ENCODE measurements around the gene ATP8B1. TPM values are rescaled to one million over a fixed set of nuclear protein-coding genes. Genes with fewer than 3 reads are reported as not detected.

The ATP8B1 gene
- total RNA-seq, 1 experiment from 2014 or later = not detected

DNA sequence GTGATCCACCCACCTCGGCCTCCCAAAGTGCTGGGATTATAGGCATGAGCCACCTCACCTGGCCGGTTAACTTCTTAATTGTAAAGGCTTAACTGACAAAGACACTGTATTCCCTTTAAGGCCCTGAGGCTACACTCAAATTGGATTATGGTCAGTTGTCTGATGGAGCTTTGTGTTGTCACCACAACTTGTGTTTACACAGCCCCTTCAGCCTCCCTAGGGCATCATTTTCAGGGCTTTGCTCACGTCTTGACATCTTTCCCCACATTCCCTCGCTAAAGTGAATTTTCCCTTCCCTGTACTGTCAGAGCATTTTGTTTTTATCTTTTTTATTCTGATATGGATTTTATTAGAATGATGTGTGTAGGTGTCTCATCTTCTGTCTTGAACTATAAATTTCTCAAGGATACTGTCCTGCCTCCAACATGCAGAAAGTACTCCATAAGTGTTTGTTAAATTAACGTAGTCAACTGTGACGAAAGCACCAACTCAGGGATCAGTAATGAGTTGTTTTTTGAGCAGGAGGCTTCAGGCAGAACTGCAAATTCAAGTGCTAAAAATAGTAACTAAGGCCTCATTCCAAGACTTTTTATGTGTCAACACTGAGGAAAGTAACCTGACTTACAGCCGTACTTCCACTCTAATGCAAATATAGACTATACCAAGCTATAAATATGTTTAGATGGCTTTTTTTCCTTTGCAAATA lies 104.4 kb downstream of the ATP8B1 start:
- DNase-seq (ENCODE audit: low spot score) = peak; percentile 10
- in situ Hi-C loops (cut with HindIII; ENCODE audit: low sequenced_read_pairs) = no loop called here

DNA sequence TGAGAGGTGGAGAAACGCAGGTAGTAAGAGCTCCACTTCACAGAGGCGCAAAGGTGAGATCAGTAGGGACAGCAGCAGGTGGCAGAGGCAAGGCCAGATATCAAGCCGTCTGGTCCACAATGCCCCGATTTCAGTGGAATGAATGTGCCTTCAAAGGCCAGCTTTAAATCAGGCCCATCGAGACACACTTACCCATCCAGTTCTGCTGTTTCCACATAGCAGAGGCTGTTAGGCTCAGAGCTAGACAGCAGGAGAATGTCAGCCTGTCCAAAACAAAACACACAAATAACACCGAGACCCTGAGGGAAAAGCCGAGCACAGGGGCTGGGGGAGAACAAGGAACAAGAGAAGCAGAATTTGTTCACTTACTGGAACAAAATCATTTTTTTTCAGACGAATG lies 105.7 kb downstream of the ATP8B1 start:
- in situ Hi-C loops (cut with HindIII; ENCODE audit: low sequenced_read_pairs) = no loop called here
- no peak for DNase-seq (ENCODE audit: low spot score)

DNA sequence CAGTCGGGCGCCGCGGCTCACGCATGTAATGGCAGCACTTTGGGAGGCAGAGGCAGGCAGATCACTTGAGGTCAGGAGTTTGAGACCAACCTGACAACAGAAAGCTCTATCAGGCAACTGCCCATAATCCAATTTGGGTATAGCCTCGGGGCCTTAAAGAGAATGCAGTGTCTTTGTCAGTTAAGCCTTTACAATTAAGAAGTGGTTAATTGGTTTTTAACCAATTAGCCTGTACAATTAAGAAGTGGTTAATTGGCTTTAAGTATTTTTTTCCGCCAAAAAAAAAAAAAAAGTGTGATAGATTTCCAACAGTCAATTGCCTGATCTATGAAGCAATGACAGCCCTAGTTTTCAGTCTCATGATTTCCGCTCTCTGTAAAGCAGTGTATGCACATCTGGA lies 106.8 kb downstream of the ATP8B1 start:
- in situ Hi-C loops (cut with HindIII; ENCODE audit: low sequenced_read_pairs) = no loop called here
- no peak for DNase-seq (ENCODE audit: low spot score)

DNA sequence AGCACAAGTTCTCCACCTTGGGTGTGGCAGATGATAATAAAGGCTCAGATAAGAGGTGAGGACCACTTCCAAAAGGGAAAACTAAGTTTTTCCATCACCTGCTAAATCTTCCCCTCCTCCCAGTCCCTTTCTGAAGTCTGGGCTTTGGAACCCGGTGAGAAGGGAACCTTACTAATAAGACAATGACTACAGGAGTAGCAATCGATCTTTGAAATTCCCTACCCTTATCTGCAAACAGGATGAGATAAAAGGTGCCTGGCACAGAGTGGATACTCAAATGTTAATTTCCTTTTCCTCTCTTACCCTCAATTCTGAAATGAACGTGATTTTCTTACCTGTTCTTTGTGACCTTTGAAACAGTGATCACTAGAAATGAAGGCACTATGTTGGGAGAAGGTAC lies 111.8 kb downstream of the ATP8B1 start:
- DNase-seq (ENCODE audit: low spot score) = no peak
- in situ Hi-C loops (cut with HindIII; ENCODE audit: low sequenced_read_pairs) = no loop called here

DNA sequence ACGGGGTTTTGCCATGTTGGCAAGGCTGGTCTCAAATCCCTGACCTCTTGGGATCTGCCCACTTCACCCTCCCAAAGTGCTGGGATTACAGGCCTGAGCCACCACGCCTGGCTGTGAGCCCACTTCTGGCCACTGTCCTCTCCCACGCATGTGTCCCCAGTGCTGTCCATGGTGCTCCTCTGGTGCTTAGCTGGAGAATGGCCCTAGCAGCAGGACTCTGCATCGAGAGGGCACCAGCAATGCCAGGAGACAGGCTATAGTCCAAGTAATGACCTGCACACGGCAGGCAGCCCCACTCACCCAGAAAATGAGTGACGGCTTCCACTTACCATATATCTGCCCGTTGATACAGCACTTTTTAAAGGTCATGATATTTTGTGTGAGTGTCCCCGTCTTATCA lies 115.1 kb downstream of the ATP8B1 start:
- in situ Hi-C loops (cut with HindIII; ENCODE audit: low sequenced_read_pairs) = no loop called here
- no peak for DNase-seq (ENCODE audit: low spot score)

DNA sequence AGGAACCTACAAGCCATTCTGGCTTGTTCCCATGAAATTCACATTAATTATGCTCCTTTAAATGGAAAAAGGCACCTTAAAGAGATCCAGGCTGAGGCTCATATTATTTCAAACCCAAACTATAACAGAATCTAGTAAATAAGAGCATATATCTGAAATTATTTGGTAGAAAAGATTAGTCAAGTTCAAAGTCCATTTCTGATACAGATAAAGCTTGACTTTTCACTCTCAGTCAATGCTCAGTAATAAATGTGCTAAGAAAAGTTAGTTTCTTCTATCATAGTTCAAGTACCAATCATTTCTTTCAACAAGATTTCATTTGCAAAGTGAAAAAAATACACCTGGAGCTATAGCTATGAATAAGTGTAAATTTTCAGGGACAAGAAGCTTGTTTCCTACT lies 119.6 kb downstream of the ATP8B1 start:
- in situ Hi-C loops (cut with HindIII; ENCODE audit: low sequenced_read_pairs) = no loop called here
- no peak for DNase-seq (ENCODE audit: low spot score)

DNA sequence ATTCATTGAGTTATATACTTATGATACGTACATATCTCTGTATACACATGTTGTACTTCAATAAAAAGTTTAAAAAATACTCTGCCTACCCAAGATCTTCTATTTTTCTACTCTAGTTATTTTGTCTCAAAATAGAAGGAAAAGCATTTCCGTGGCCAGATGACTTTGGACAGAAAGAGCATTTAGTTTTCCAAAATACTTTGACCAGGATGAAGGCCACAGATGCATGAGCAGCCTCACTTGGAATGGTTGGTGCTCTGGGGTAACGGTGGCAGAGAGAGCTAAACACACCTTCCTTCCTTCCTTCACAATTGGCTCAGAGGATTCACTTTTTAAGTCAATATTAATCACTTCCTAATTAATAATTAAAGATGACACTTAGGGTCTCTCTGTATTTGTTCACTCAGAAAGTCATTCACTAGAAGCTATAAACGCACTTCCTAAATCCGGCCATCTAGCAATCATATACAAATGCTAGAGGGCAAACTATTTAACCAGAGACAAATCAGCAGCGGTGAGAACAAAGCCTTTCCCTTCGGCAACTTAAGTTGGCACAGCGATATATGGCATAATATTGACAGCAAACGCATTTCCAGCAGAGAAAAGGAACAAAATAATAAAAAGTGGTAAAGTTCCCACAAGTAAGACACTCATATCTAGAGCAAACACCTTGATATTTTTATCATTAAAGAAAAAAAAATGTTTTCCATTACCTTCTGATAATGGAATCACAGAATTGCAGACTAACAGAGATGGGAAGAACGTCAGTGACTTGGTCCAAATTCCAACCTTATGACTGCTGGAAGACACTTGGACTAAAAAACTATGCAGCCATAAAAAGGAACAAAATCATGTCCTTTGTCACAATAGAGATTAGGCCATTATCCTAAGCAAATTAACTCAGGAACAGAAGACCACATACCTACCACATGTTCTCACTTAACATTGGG lies 125.6 kb downstream of the ATP8B1 start:
- in situ Hi-C loops (cut with HindIII; ENCODE audit: low sequenced_read_pairs) = no loop called here
- DNase-seq (ENCODE audit: low spot score) = no peak

DNA sequence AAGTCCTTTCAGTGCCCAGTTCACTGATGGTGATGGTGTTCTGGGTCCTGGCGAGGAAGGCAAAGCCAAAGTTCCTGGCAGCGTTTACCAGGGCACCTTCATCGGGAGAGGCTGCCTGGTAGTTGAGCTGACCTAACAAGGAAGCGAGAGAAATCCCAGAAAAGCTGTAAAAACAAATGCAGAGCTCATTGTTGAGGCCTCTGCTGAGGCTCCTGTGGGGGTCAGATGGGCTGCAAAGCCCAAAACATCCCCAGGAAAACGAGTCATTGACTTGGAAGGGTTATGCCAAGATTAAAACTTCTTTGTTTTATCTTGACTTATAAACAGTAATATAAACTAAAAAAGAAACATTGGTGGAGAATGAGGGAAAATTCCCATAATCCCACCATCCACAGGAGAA lies 128.2 kb downstream of the ATP8B1 start:
- DNase-seq (ENCODE audit: low spot score) = no peak
- in situ Hi-C loops (cut with HindIII; ENCODE audit: low sequenced_read_pairs) = no loop called here

DNA sequence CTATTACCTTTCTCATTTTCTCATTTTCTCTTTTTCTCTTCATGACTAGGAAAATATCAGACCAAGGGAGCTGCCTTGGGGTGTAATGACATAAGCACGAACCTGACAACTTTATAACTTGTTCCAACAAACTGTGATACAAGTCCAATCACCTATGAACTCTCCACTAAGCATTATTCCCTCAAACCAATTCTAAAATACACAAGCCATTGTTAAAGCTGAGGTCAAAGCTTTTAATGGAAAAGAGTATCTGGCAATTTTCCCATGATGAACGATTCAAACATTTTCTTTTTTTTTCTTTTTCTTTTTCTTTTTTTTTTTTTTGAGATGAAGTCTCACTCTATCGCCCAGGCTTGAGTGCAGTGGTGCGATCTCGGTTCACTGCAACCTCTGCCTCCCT lies 133.1 kb downstream of the ATP8B1 start:
- no peak for DNase-seq (ENCODE audit: low spot score)

DNA sequence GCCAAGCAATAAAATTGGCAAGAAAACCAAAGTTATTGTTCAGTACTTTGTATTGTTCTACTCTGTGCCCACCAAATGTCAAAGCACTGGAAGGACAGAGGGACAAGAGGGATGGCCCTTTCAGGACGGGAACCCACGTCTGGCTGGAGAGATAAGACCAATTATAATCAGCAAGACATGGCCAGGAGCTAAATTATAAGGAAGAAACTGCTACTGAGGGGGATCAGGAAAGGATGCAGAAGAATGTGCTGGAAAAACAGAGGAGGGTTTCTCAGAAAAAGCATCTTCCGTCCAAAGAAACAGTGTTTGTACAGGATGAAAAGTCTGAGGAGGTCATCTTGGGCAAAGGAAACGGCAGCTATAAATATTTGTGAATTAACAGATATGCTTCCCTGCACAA lies 135.1 kb downstream of the ATP8B1 start:
- in situ Hi-C loops (cut with HindIII; ENCODE audit: low sequenced_read_pairs) = no loop called here
- no peak for DNase-seq (ENCODE audit: low spot score)

More for the DNA sequence above, 133.1 kb downstream of the ATP8B1 start:
- in situ Hi-C loops (cut with HindIII; ENCODE audit: low sequenced_read_pairs) = no loop called here

DNA sequence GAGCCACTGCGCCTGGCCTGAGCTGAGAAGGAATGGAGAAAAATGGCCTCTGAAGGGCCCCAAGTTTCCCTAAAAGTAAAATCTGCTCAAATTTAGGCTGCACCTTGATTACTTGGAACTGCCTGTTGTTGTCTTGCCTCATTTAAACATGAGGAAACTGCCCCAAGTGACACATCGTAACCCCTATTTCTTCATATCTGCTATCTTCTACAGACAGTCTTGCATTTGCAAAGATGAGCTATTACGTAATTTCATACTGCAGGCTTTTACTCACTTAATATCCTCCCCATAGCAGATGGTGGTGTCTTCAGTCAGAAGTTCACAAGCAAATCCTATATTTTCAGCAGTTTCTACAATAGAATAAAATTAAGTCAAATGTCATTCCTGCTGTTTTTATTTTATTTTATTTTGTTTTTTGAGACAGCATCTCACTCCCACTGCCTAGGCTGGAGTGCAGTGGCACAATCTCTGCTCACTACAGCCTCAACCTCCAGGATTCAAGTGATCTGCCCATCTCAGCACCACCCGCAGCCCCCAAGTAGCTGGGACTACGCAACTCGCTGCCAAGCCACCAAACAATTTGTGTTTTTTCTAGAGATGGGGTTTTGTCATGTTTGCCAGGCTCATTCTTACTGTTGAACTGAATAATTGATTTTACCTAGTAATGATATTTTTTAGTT lies 136.2 kb downstream of the ATP8B1 start:
- in situ Hi-C loops (cut with HindIII; ENCODE audit: low sequenced_read_pairs) = no loop called here
- DNase-seq (ENCODE audit: low spot score) = no peak

DNA sequence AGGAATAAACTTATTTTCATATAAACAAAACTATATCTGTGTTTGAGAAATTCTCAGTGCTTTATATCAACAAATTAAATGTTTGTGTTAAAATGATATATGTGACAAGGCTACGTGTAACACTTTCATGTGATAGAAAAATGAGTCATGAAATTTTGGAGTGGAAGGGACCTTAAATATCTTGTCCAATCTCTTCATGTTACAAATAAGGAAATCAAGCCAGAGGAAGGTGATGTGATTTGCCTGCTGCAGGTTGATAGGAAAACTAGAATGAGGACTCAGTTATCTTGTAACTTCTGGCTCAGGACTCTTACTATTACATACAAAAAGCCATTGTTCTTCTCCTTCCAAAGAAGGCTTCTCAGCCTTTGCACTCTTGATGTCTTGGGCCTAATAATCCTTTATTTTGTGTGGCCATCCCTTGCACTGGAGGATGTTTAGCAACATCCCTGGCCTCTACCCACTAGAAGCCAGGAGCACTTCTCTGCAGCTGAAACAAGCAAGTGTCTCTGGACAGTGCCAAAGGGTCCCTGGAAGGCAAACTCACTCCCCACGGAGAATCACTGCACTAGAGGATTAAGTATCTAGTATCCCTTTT lies 138.4 kb downstream of the ATP8B1 start:
- no peak for DNase-seq (ENCODE audit: low spot score)
- in situ Hi-C loops (cut with HindIII; ENCODE audit: low sequenced_read_pairs) = no loop called here

DNA sequence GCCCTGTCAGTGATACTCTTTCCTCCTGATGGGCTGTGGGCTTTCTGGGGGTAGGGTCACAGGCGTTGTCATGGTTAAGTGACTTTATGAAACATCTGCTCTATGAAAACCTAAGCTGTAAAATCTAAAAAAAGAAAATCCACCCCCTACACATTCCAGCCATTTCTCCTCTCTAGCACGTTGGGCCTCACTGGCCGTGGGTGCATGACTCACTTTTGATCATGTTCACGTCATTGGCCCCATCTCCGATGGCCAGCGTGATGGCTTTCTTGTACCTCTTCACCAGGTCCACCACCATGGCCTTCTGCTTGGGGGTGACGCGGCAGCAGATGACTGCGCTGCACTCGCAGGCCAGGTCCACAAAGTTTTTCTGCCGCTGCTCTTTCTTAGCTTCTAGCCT lies 142.2 kb downstream of the ATP8B1 start:
- DNase-seq (ENCODE audit: low spot score) = no peak
- in situ Hi-C loops (cut with HindIII; ENCODE audit: low sequenced_read_pairs) = no loop called here

DNA sequence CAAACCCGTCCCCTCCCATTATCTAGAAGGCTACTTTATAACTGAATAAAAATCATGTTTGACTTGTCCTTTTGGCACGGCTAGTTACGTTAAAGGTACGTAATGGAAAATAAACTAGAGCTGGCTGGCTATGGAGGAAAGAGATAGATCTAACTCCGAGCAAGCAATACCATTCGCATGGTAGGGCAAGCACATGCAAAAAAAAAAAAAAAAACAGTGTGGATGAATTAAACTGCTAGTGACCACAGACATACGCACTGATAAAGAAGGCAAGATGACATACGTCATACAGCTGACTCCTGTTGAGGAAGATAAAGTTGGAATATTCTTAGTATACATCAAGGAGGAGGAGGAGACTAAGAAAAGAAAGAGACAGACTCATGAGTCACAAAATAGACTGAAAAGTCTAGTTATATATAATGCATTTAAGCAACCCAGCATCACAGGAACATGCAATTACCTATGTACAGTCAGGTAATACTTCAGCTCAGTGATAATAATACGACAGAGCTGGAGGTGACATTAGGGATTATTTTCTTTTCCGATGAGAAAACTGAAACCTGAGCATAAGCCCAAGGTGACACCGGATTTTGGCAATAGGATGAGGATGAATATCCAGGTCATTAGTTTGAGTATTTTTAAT lies 143.5 kb downstream of the ATP8B1 start:
- no peak for DNase-seq (ENCODE audit: low spot score)
- in situ Hi-C loops (cut with HindIII; ENCODE audit: low sequenced_read_pairs) = no loop called here

DNA sequence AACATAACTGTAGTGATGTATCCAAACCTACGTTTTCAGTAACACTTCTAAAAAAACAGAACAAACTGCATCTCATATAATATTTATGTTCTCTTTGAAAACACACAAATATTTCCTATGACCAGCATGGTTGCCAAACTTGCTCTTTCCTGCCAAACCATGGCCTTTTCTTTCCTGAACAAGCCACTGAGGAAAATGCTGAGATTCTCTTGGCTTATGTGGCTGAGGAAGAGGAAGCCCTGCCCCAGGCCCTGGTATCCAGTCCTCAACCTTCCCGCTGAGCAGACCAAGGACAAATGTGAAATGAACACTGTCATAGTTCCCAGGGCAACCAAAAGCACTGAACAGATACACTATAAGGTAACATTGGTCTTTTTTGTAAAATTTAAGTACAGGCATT lies 145.6 kb downstream of the ATP8B1 start:
- no peak for DNase-seq (ENCODE audit: low spot score)
- in situ Hi-C loops (cut with HindIII; ENCODE audit: low sequenced_read_pairs) = no loop called here

DNA sequence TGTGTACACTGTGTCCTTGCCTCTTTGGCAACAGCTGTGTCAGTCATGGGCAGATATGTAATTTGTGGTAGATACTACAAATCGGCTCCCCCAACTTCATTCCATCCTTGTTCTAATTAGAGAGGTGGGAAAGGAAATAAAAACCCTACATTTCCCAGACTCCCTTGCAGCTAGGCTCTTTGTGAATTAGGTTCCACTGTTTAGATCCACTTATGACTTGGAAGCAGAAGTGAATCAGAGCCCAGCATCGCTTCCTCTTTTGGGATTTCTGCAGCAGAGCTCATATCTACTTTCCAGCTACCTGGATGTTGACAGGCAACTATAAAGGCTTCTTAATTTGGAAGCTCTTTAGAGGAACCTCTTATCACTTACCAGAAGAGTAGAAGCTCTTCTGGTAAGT lies 147.4 kb downstream of the ATP8B1 start:
- no peak for DNase-seq (ENCODE audit: low spot score)
- in situ Hi-C loops (cut with HindIII; ENCODE audit: low sequenced_read_pairs) = no loop called here

DNA sequence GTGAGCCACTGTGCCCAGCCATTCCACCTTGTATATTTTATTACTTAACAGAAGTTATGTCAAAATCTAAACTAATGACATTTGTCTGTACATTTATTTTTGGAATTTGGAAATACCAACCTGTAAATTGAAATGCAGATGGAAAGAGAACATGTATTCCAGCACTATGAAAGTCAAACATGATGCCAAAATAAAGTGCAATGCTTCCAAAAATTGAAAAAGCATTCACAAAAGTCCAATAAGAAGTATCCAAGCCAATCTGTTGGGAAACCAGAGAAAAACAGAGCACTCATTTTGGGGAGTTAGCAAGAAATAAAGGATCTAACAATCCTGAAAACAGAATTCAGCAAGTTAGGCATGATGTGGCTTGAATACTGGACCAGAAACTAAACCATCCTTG lies 151.2 kb downstream of the ATP8B1 start:
- in situ Hi-C loops (cut with HindIII; ENCODE audit: low sequenced_read_pairs) = no loop called here
- DNase-seq (ENCODE audit: low spot score) = no peak

DNA sequence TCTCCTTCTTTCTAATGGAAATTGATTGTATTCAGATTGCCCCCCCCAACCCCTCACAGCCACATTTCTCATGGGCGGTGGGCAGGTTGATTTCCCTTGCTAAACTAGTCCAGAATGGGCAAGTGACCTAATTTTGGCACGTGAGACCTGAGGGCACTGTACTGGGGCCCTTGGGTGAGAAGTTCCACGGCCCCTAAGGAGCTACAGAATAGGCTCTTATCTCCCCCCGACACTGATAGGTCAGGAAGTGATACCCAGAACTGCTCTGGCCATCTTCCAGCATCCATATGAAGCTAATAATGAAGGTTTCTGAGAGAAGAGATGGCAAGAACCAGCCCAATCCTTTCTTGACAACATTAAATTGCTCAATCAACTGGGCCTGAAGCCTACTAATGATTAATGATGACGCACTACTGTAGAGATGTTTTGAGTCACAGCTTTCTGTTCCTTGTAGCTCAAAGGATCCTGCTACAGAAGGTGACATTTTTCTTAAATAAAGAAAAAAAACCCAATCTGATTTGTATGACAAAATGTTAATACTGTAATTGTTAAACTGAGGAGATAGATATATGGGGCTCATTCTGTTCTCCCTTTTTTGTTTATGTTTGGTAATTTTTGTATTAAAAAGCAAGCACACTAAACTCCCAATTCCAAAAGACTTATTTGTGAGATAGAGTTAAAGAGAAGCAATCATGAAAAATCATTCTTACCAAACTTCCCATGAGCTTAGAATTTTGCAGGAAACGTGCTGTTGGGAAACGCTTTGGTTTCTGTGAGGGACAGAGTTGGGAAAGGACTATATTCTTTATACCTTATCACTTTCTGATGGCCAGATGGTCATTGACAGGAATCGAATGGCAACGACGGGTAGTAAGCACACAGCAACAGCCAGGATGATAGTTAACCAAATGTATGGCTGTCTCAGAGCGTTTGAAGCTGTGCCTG lies 153.3 kb downstream of the ATP8B1 start:
- DNase-seq (ENCODE audit: low spot score) = no peak
- in situ Hi-C loops (cut with HindIII; ENCODE audit: low sequenced_read_pairs) = no loop called here
